Esophagus muscularis mucosa (tissue), 4 donors: Measurements from ENCODE around the gene PIM1. TPM values are rescaled to one million over a fixed set of nuclear protein-coding genes. Genes with fewer than 3 reads are reported as not detected.
"Not testable (repeated sequence)": the region's sequence is repeated elsewhere in the genome, so short reads cannot be mapped to it uniquely, and the experiment has no call there.

ENCODE experiments used
- DNase-seq: peaks from one replicate; pipeline ENCODE4 v3.0.0-alpha.2; 2017; ENCODE audit errors: extremely low spot score
- H3K27ac ChIP-seq, 4 donors: fragments of 200-600 bp; sonication (generic); replicated peaks in 1 of 4; 1 replicate in 3 of 4; 2 replicates in 1 of 4; pipeline ENCODE4 v1.5.1; 2016 to 2019; ENCODE audit warnings: mild to moderate bottlenecking in 1 of 4
- H3K27me3 ChIP-seq, 4 donors: fragments of 200-600 bp; sonication (generic); one replicate each; pipeline versions ENCODE4 v1.5.1 to v1.6.0; 2016 to 2019
- H3K36me3 ChIP-seq, 4 donors: fragments of 200-600 bp; sonication (generic); one replicate each; pipeline ENCODE4 v1.5.1; 2016 to 2019
- H3K4me1 ChIP-seq, 4 donors: fragments of 200-600 bp; sonication (generic); one replicate each; pipeline ENCODE4 v1.5.1; 2016 to 2019
- H3K4me3 ChIP-seq, 4 donors: fragments of 200-600 bp; sonication (generic); 1 replicate in 2 of 4; 2 replicates in 2 of 4; pipeline ENCODE4 v1.5.1; 2016 to 2019; ENCODE audit warnings: mild to moderate bottlenecking in 4 of 4, moderate library complexity in 1 of 4
- H3K9me3 ChIP-seq, 4 donors: fragments of 200-600 bp; sonication (generic); 1 replicate in 3 of 4; 2 replicates in 1 of 4; pipeline ENCODE4 v1.5.1; 2016 to 2019
- EP300 ChIP-seq: sonication (generic); formaldehyde crosslinking; IDR thresholded peaks from one replicate; pipeline ENCODE4 v1.6.1; 2017; ENCODE audit warnings: antibody characterized with exemption
- POLR2A ChIP-seq: fragments of 450-650 bp; IDR thresholded peaks from one replicate; pipeline ENCODE4 v1.6.1; 2017; ENCODE audit warnings: antibody characterized with exemption, moderate library complexity, mild to moderate bottlenecking, low read depth
- POLR2AphosphoS5 ChIP-seq, 2 donors: sonication (generic); formaldehyde crosslinking; IDR thresholded peaks; one replicate each; pipeline ENCODE4 v1.6.1; 2017; ENCODE audit warnings: antibody characterized with exemption in 2 of 2
- whole genome bisulfite sequencing: methylation state at CpG from one replicate; pipeline ENCODE4 v1.1.5; 2018; 5-methylcytosine and 5-hydroxymethylcytosine counted together
- intact Hi-C: fragments of 100-400 bp; cut with DNase I; formaldehyde crosslinking; loops from one replicate; pipeline ENCODE4 v1.15.1; 2023
- total RNA-seq, 4 donors: library from RNA; depleted of rRNA; stranded (reverse); fragments of >200 nt; gene quantifications; one replicate each; pipeline versions ENCODE4 v1.1.0 to v1.2.1, GENCODE V29; 2016
- TF ChIP-seq, protein P1 (sequence below), 3 experiments: fragments of 200-600 bp in 2 of 3; fragments of 450-650 bp in 1 of 3; sonication (generic) in 2 of 3; IDR thresholded peaks; one replicate each; pipeline ENCODE4 v1.5.1; 2017 to 2019; ENCODE audit warnings: antibody characterized with exemption in 3 of 3, mild to moderate bottlenecking in 2 of 3, moderate library complexity in 1 of 3

The PIM1 gene
- total RNA-seq, 4 donors from 2014 or later, result 26.0 to 176 (median 26.5) TPM

GRCh38 chr6:37177077-37177934 lies 7.4 kb downstream of the PIM1 start:
- no peak overlapping the region for H3K4me3 ChIP-seq
- peak overlapping the region in 1 of 4 donors; percentile 7 for H3K27ac ChIP-seq
- WGBS, result 76% methylated on average over 10 of the region's 10 CpGs

GRCh38 chr6:37177935-37178517 lies 8.1 kb downstream of the PIM1 start:
- TF ChIP-seq, protein P1, sequence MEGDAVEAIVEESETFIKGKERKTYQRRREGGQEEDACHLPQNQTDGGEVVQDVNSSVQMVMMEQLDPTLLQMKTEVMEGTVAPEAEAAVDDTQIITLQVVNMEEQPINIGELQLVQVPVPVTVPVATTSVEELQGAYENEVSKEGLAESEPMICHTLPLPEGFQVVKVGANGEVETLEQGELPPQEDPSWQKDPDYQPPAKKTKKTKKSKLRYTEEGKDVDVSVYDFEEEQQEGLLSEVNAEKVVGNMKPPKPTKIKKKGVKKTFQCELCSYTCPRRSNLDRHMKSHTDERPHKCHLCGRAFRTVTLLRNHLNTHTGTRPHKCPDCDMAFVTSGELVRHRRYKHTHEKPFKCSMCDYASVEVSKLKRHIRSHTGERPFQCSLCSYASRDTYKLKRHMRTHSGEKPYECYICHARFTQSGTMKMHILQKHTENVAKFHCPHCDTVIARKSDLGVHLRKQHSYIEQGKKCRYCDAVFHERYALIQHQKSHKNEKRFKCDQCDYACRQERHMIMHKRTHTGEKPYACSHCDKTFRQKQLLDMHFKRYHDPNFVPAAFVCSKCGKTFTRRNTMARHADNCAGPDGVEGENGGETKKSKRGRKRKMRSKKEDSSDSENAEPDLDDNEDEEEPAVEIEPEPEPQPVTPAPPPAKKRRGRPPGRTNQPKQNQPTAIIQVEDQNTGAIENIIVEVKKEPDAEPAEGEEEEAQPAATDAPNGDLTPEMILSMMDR (IDR thresholded peaks at IDR 0.05), result no peak
- TF ChIP-seq POLR2A (no peak), EP300 (no peak), POLR2AphosphoS5 (IDR thresholded peaks at IDR 0.05) (no peak)
- H3K9me3 ChIP-seq, result no peaks in the 10 kb centered on the region
- no peaks in the 10 kb centered on the region for H3K27me3 ChIP-seq
- DNase-seq, result no peak
- 96% methylated on average over 8 of the region's 8 CpGs for WGBS
- peaks cover 5 to 28% (median 25%) of the 10 kb centered on the region in 4 donors for H3K4me1 ChIP-seq
- H3K27ac ChIP-seq, result no peak overlapping the region
- H3K4me3 ChIP-seq, result no peak overlapping the region
- H3K36me3 ChIP-seq, result peaks cover 18 to 30% (median 24%) of the 10 kb centered on the region in 4 donors
- intact Hi-C loops, result no loop called here

More at GRCh38 chr6:37177077-37177934, 7.4 kb downstream of the PIM1 start:
- peaks cover 25 to 37% (median 31%) of the 10 kb centered on the region in 4 donors for H3K36me3 ChIP-seq
- no peak for DNase-seq
- peaks cover 12 to 35% (median 33%) of the 10 kb centered on the region in 4 donors for H3K4me1 ChIP-seq
- no peaks in the 10 kb centered on the region for H3K9me3 ChIP-seq
- intact Hi-C loops, result no loop called here
- TF ChIP-seq POLR2A (no peak), EP300 (no peak), POLR2AphosphoS5 (IDR thresholded peaks at IDR 0.05) (no peak)
- TF ChIP-seq, protein P1 (IDR thresholded peaks at IDR 0.05), result no peak
- H3K27me3 ChIP-seq, result peaks cover 0 to 2% (median 0%) of the 10 kb centered on the region in 4 donors

- DNase-seq, result no peak
- Histone ChIP-seq H3K27ac (no peak overlapping the region), H3K4me3 (no peak overlapping the region), H3K27me3 (no peaks in the 10 kb centered on the region), H3K4me1 (peaks cover 0 to 8% (median 5%) of the 10 kb centered on the region in 4 donors), H3K9me3 (no peaks in the 10 kb centered on the region), H3K36me3 (peaks cover 0 to 9% (median 3%) of the 10 kb centered on the region in 4 donors)
- no peak for TF ChIP-seq POLR2A
- 94% methylated on average over 2 of the region's 2 CpGs for WGBS
- intact Hi-C loops, result no loop called here
Measured at GRCh38 chr6:37180075-37180474, 10.1 kb downstream of the PIM1 start.

DNA sequence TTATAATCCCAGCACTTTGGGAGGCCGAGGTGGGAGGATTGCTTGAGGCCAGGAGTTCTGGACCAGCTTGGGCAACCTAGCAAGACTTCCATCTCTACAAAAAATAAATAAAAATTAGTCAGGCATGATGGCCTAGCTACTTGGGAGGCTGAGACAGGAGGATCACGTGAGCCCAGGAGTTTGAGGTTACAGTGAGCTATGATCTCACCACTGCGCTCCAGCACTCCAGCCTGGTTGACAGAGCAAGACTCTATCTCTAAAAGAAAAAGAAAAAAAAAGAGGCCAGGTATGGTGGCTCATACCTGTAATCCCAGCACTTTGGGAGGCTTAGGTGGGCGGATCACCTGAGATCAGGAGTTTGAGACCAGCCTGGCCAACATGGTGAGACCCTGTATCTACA lies 10.7 kb downstream of the PIM1 start:
- WGBS, result 93% methylated on average over 4 of the region's 4 CpGs
- H3K4me1 ChIP-seq, H3K27me3 ChIP-seq, H3K36me3 ChIP-seq, intact Hi-C loops, H3K4me3 ChIP-seq, H3K9me3 ChIP-seq, DNase-seq, H3K27ac ChIP-seq: not testable (repeated sequence)

- no peaks in the 10 kb centered on the region for H3K36me3 ChIP-seq
- 79% methylated on average over 7 of the region's 8 CpGs for WGBS
- no peaks in the 10 kb centered on the region for H3K9me3 ChIP-seq
- H3K27ac ChIP-seq, result peak overlapping the region in 2 of 4 donors; percentile 28 to 57
- intact Hi-C loops, result no loop called here
- peaks cover 0 to 5% (median 0%) of the 10 kb centered on the region in 4 donors for H3K4me1 ChIP-seq
- H3K27me3 ChIP-seq, result no peaks in the 10 kb centered on the region
- no peak overlapping the region for H3K4me3 ChIP-seq
- no peak for DNase-seq
- no peak for TF ChIP-seq EP300
- no peak for TF ChIP-seq POLR2AphosphoS5 (IDR thresholded peaks at IDR 0.05)
- TF ChIP-seq, protein P1 (IDR thresholded peaks at IDR 0.05), result no peak
- no peak for TF ChIP-seq POLR2A
Measured at GRCh38 chr6:37182736-37183590, 13.0 kb downstream of the PIM1 start.

DNA sequence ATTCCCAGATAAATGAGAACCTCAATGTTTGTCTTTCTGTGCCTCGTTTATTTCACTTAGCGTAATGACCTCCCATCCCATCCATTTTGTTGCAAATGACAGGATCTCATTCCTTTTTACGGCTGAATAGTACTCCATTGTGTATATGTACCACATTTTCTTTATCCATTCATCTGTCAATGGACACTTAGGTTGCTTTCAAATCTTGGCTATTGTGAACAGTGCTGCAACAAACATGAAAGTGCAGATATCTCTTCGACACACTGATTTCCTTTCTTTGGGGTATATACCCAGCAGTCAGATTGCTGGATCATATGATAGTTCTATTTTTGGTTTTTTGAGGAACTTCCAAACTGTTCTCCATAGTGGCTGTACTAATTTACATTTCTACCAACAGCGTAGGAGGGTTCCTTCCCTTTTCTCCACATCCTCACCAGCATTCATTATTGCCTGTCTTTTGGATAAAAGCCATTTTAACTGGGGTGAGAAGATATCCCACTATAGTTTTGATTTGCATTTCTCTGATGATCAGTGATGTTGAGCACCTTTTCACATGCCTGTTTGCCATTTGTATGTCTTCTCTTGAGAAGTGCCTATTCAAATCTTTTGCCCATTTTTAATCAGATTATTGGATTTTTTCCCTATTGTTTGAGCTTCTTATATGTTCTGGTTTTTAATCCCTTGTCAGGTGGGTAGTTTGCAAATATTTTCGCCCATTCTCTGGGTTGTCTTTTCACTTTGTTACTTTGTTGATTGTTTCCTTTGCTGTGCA lies 16.2 kb downstream of the PIM1 start:
- H3K4me1 ChIP-seq, H3K36me3 ChIP-seq, H3K27me3 ChIP-seq, intact Hi-C loops, H3K9me3 ChIP-seq, H3K27ac ChIP-seq, DNase-seq, H3K4me3 ChIP-seq: not testable (repeated sequence)
- WGBS, result 58% methylated on average over 6 of the region's 6 CpGs
